WTC11 (cell line): Measurements from ENCODE around the gene TF. TPM values are rescaled to one million over a fixed set of nuclear protein-coding genes. Genes with fewer than 3 reads are reported as not detected.

ENCODE experiments used
- ATAC-seq: fragments of 200-7000 bp; cut with Tn5 transposase; 2 replicates; pipeline ENCODE4 v1.10.0; 2021; ENCODE audit warnings: mild to moderate bottlenecking, moderate library complexity
- CTCF ChIA-PET: fragments of 300-600 bp; sonication (Branson Sonifier 250); formaldehyde crosslinking; loops from one replicate; lab custom pipeline; 2021; ENCODE audit warnings: antibody characterized with exemption; lab: Charles Lee
- POLR2A ChIA-PET: fragments of 350-600 bp; sonication (Branson Sonifier 250); formaldehyde crosslinking; loops from one replicate; lab custom pipeline; 2021; ENCODE audit warnings: antibody characterized with exemption; lab: Charles Lee
- DNase-seq: peaks from one replicate; pipeline ENCODE4 v3.0.0; 2021; ENCODE audit warnings: low spot score
- H3K27ac Mint-ChIP-seq: 2 replicates; pipeline ENCODE4 v1.8.0; 2021; ENCODE audit warnings: mixed read lengths
- H3K27me3 Mint-ChIP-seq: 2 replicates; pipeline ENCODE4 v1.8.0; 2021; ENCODE audit warnings: low read depth, mild to moderate bottlenecking, moderate library complexity, mixed read lengths
- H3K36me3 Mint-ChIP-seq: 2 replicates; pipeline ENCODE4 v1.8.0; 2021; ENCODE audit warnings: mixed read lengths
- H3K4me1 Mint-ChIP-seq: 2 replicates; pipeline ENCODE4 v1.8.0; 2022; ENCODE audit warnings: mixed read lengths
- H3K4me3 Mint-ChIP-seq: 2 replicates; pipeline ENCODE4 v1.8.0; 2021; ENCODE audit warnings: mild to moderate bottlenecking, moderate library complexity, mixed read lengths
- H3K9me3 Mint-ChIP-seq: 2 replicates; pipeline ENCODE4 v1.8.0; 2021; ENCODE audit warnings: mixed read lengths
- CTCF ChIP-seq: fragments of 200-600 bp; IDR thresholded peaks from 2 replicates; pipeline ENCODE4 v1.8.0; 2022; ENCODE audit warnings: antibody characterized with exemption
- ESRRA ChIP-seq: sonication (generic); formaldehyde crosslinking; IDR thresholded peaks from 2 replicates; pipeline ENCODE4 v1.8.1; 2022; ENCODE audit warnings: mild to moderate bottlenecking, missing genetic modification reagents, borderline replicate concordance
- ETV6 ChIP-seq: sonication (generic); formaldehyde crosslinking; IDR thresholded peaks from 2 replicates; pipeline ENCODE4 v1.8.1; 2022; ENCODE audit warnings: mild to moderate bottlenecking, missing genetic modification reagents
- FOXK1 ChIP-seq: sonication (generic); formaldehyde crosslinking; IDR thresholded peaks from 2 replicates; pipeline ENCODE4 v1.8.0; 2022; ENCODE audit warnings: mild to moderate bottlenecking, moderate library complexity, missing genetic modification reagents
- HMGA2 ChIP-seq: fragments of 250-450 bp; sonication (Bioruptor Pico); IDR thresholded peaks from 2 replicates; pipeline ENCODE4 v1.4.0; 2021; ENCODE audit warnings: mild to moderate bottlenecking, moderate library complexity
- MAX ChIP-seq: sonication (generic); formaldehyde crosslinking; IDR thresholded peaks from 2 replicates; pipeline ENCODE4 v1.8.0; 2022; ENCODE audit warnings: mild to moderate bottlenecking, missing genetic modification reagents
- MLX ChIP-seq: sonication (generic); formaldehyde crosslinking; IDR thresholded peaks from 2 replicates; pipeline ENCODE4 v1.8.1; 2023; ENCODE audit warnings: mild to moderate bottlenecking, missing genetic modification reagents, moderate library complexity
- NFATC4 ChIP-seq: fragments of 250-450 bp; sonication (Bioruptor Pico); IDR thresholded peaks from 2 replicates; pipeline ENCODE4 v1.9.0; 2021; ENCODE audit warnings: mild to moderate bottlenecking
- NR2C2 ChIP-seq: sonication (generic); formaldehyde crosslinking; IDR thresholded peaks from 2 replicates; pipeline ENCODE4 v1.8.0; 2022; ENCODE audit warnings: mild to moderate bottlenecking, missing genetic modification reagents
- SOX15 ChIP-seq: fragments of 250-450 bp; sonication (Bioruptor Pico); IDR thresholded peaks from 2 replicates; pipeline ENCODE4 v1.9.0; 2021; ENCODE audit warnings: mild to moderate bottlenecking
- ZBTB21 ChIP-seq: sonication (generic); formaldehyde crosslinking; IDR thresholded peaks from 2 replicates; pipeline ENCODE4 v1.8.1; 2023; ENCODE audit warnings: mild to moderate bottlenecking, missing genetic modification reagents, borderline replicate concordance
- ZNF138 ChIP-seq: sonication (generic); formaldehyde crosslinking; conservative IDR thresholded peaks from 2 replicates; pipeline ENCODE4 v1.8.1; 2022; ENCODE audit warnings: mild to moderate bottlenecking, moderate library complexity, missing genetic modification reagents
- ZNF232 ChIP-seq: sonication (generic); formaldehyde crosslinking; IDR thresholded peaks from 2 replicates; pipeline ENCODE4 v1.8.0; 2022; ENCODE audit warnings: mild to moderate bottlenecking, missing genetic modification reagents
- ZSCAN18 ChIP-seq: fragments of 250-450 bp; sonication (Bioruptor Pico); IDR thresholded peaks from 2 replicates; pipeline ENCODE4 v2.1.2; 2022; ENCODE audit warnings: mild to moderate bottlenecking, moderate library complexity
- total RNA-seq: library from RNA; stranded (reverse); gene quantifications from 3 replicates; pipeline ENCODE4 v1.2.3, GENCODE V29; 2021
- TF ChIP-seq, protein P1 (sequence below): sonication (generic); formaldehyde crosslinking; conservative IDR thresholded peaks from 2 replicates; pipeline ENCODE4 v1.8.1; 2022; ENCODE audit warnings: mild to moderate bottlenecking, missing genetic modification reagents
- TF ChIP-seq, protein P2 (sequence below): sonication (generic); formaldehyde crosslinking; IDR thresholded peaks from 2 replicates; pipeline ENCODE4 v1.8.0; 2023; ENCODE audit warnings: missing genetic modification reagents, mild to moderate bottlenecking, borderline replicate concordance
- TF ChIP-seq, protein P3 (sequence below): fragments of 250-450 bp; sonication (Bioruptor Pico); IDR thresholded peaks from 2 replicates; pipeline ENCODE4 v1.9.0; 2021; ENCODE audit warnings: mild to moderate bottlenecking
- TF ChIP-seq, protein P4 (sequence below): fragments of 250-450 bp; sonication (Bioruptor Pico); IDR thresholded peaks from 2 replicates; pipeline ENCODE4 v1.9.0; 2021; ENCODE audit warnings: moderate library complexity, mild to moderate bottlenecking, inconsistent platforms, borderline replicate concordance
- TF ChIP-seq, protein P5 (sequence below): sonication (generic); formaldehyde crosslinking; IDR thresholded peaks from 2 replicates; pipeline ENCODE4 v1.8.1; 2022; ENCODE audit warnings: low read depth, missing genetic modification reagents, borderline replicate concordance

TF gene
- total RNA-seq, 1 experiment from 2014 or later, result 9.3 TPM

DNA sequence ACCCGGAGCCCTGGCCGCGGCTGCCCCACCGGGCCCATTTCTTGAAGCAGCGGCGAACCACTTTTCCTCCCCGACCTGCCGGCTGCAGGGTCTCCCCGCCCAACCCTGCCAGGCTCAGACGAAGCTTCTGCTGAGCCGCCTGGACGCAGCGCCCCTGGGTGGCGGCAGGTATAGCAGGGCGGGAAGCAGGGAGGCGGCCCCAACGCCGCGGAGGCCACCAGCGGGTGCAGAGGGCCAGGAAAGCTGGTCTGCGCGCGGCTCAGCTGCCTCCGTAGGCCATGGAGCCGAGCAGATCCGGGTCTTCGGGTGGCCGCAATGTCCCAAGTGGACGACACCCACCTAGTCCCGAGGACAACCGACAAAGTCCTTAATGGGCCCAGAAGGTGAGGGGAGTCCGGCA, 37.6 kb downstream of the TF start:
- ATAC-seq (peak; percentile 87), DNase-seq (peak; percentile 39)
- ChIA-PET POLR2A (no interaction called here), CTCF (interaction anchor here (0.8 to 0.9 kb wide), 2 partner anchors 120 to 228 kb away, joined by 3 read pairs; no protein-coding TSS in a partner anchor)
- peaks cover 4% of the 10 kb centered on the region for H3K36me3 Mint-ChIP-seq
- H3K27me3 Mint-ChIP-seq, result peaks cover 5% of the 10 kb centered on the region; the same call in 1 of the 2 replicates
- H3K4me3 Mint-ChIP-seq, result no peak overlapping the region
- H3K27ac Mint-ChIP-seq, result no peak overlapping the region
- H3K9me3 Mint-ChIP-seq, result peaks cover 27% of the 10 kb centered on the region
- peaks cover 2% of the 10 kb centered on the region for H3K4me1 Mint-ChIP-seq
- TF ChIP-seq, protein P1, sequence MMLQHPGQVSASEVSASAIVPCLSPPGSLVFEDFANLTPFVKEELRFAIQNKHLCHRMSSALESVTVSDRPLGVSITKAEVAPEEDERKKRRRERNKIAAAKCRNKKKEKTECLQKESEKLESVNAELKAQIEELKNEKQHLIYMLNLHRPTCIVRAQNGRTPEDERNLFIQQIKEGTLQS (CRISPR knock-in tag), result no peak
- TF ChIP-seq MAX (CRISPR knock-in tag), result no peak
- TF ChIP-seq NFATC4, result no peak
- TF ChIP-seq ZNF232 (CRISPR knock-in tag), result no peak
- TF ChIP-seq, protein P2, sequence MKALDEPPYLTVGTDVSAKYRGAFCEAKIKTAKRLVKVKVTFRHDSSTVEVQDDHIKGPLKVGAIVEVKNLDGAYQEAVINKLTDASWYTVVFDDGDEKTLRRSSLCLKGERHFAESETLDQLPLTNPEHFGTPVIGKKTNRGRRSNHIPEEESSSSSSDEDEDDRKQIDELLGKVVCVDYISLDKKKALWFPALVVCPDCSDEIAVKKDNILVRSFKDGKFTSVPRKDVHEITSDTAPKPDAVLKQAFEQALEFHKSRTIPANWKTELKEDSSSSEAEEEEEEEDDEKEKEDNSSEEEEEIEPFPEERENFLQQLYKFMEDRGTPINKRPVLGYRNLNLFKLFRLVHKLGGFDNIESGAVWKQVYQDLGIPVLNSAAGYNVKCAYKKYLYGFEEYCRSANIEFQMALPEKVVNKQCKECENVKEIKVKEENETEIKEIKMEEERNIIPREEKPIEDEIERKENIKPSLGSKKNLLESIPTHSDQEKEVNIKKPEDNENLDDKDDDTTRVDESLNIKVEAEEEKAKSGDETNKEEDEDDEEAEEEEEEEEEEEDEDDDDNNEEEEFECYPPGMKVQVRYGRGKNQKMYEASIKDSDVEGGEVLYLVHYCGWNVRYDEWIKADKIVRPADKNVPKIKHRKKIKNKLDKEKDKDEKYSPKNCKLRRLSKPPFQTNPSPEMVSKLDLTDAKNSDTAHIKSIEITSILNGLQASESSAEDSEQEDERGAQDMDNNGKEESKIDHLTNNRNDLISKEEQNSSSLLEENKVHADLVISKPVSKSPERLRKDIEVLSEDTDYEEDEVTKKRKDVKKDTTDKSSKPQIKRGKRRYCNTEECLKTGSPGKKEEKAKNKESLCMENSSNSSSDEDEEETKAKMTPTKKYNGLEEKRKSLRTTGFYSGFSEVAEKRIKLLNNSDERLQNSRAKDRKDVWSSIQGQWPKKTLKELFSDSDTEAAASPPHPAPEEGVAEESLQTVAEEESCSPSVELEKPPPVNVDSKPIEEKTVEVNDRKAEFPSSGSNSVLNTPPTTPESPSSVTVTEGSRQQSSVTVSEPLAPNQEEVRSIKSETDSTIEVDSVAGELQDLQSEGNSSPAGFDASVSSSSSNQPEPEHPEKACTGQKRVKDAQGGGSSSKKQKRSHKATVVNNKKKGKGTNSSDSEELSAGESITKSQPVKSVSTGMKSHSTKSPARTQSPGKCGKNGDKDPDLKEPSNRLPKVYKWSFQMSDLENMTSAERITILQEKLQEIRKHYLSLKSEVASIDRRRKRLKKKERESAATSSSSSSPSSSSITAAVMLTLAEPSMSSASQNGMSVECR (CRISPR knock-in tag), result no peak
- no peak for TF ChIP-seq SOX15 (CRISPR knock-in tag)
- no peak for TF ChIP-seq ZBTB21 (CRISPR knock-in tag)
- TF ChIP-seq ZNF138 (CRISPR knock-in tag), result no peak
- TF ChIP-seq NR2C2 (CRISPR knock-in tag), result no peak
- TF ChIP-seq FOXK1 (CRISPR knock-in tag), result no peak
- TF ChIP-seq CTCF, result no peak
- TF ChIP-seq ETV6 (CRISPR knock-in tag), result no peak
- TF ChIP-seq, protein P3, sequence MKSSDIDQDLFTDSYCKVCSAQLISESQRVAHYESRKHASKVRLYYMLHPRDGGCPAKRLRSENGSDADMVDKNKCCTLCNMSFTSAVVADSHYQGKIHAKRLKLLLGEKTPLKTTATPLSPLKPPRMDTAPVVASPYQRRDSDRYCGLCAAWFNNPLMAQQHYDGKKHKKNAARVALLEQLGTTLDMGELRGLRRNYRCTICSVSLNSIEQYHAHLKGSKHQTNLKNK, result no peak

DNA sequence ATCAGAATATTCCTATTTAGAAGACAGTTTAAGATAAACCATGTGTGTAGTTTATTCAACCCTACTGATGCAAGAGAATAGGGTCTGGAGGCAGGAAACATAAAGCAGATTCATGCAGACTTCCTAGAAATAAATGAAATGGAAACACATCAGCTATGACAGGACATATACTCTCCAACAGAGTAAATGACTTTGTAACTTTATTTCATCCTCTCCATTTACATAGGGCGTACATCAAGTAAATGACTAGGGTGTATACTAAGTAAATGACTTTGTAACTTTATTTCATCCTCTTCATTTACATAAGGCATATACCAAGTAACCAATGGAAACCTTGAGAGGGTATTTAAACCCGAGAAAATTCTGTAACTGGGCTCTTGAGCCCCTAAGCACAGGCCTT, 41.8 kb downstream of the TF start:
- Mint-ChIP-seq H3K4me1 (no peaks in the 10 kb centered on the region), H3K9me3 (peaks cover 62% of the 10 kb centered on the region), H3K4me3 (no peak overlapping the region), H3K36me3 (peaks cover 37% of the 10 kb centered on the region), H3K27ac (no peak overlapping the region), H3K27me3 (peaks cover 12% of the 10 kb centered on the region; the same call in 1 of the 2 replicates)
- TF ChIP-seq ETV6 (CRISPR knock-in tag) (no peak), HMGA2 (no peak)
- ChIA-PET CTCF (no interaction called here), POLR2A (no interaction called here)
- ATAC-seq (no peak), DNase-seq (no peak)

DNA sequence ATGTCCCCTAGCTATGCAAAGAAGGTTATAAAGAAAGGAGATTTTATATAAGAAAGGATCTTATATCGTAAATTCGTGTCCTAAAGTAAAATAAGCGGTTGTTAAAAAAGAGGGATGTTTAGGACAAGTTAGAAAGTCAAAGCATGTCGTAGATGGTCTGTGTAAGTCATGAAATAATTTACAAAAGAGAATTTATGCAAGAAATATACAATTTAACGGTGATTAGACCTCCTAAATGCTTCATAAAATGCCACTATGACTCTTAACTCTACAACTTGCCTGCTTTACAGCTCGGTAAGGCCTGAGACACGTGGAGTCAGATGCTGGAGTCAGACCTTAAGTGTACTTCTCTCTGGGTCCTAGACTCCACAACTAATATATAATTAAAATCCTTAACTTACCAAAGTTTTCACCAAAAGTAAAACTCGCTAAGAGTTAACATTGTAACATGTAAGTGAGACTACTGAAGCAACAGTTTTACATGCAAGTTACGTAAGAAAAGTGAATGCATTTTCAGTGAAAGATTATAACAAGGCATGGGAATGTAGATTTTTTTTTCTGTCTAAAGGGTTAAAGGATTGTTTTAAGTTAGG, 46.1 kb downstream of the TF start:
- no peak for DNase-seq
- POLR2A ChIA-PET, result no interaction called here
- peaks cover 82% of the 10 kb centered on the region for H3K9me3 Mint-ChIP-seq
- ATAC-seq, result no peak
- CTCF ChIA-PET, result no interaction called here
- peaks cover 3% of the 10 kb centered on the region; the same call in 1 of the 2 replicates for H3K4me1 Mint-ChIP-seq
- H3K27ac Mint-ChIP-seq, result no peak overlapping the region
- H3K4me3 Mint-ChIP-seq, result no peak overlapping the region
- H3K36me3 Mint-ChIP-seq, result peaks cover 53% of the 10 kb centered on the region
- peaks cover 12% of the 10 kb centered on the region; the same call in 1 of the 2 replicates for H3K27me3 Mint-ChIP-seq
- TF ChIP-seq ESRRA (no peak), ZSCAN18 (CRISPR knock-in tag) (no peak), HMGA2 (no peak), NR2C2 (CRISPR knock-in tag) (no peak), MLX (no peak), MAX (CRISPR knock-in tag) (no peak)
- TF ChIP-seq, protein P4, sequence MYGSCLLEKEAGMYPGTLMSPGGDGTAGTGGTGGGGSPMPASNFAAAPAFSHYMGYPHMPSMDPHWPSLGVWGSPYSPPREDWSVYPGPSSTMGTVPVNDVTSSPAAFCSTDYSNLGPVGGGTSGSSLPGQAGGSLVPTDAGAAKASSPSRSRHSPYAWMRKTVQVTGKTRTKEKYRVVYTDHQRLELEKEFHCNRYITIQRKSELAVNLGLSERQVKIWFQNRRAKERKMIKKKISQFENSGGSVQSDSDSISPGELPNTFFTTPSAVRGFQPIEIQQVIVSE, result no peak
- TF ChIP-seq, protein P5, sequence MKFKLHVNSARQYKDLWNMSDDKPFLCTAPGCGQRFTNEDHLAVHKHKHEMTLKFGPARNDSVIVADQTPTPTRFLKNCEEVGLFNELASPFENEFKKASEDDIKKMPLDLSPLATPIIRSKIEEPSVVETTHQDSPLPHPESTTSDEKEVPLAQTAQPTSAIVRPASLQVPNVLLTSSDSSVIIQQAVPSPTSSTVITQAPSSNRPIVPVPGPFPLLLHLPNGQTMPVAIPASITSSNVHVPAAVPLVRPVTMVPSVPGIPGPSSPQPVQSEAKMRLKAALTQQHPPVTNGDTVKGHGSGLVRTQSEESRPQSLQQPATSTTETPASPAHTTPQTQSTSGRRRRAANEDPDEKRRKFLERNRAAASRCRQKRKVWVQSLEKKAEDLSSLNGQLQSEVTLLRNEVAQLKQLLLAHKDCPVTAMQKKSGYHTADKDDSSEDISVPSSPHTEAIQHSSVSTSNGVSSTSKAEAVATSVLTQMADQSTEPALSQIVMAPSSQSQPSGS, result no peak
